PC-9 (cell line): Measurements from ENCODE around the gene EFCAB7. TPM values are rescaled to one million over a fixed set of nuclear protein-coding genes. Genes with fewer than 3 reads are reported as not detected.

Experiments used
- BruUV-seq: library from RNA; stranded (reverse); fragments of 400-500 nt; replicated peaks from 2 replicates; lab custom pipeline; 2021; lab: Mats Ljungman, UMichigan
- CTCF ChIA-PET: fragments of 300-600 bp; sonication (Branson Sonifier 250); formaldehyde crosslinking; loops from one replicate; lab custom pipeline; 2022; ENCODE audit warnings: antibody characterized with exemption; lab: Charles Lee
- POLR2A ChIA-PET: fragments of 300-600 bp; sonication (Branson Sonifier 250); formaldehyde crosslinking; loops from one replicate; lab custom pipeline; 2022; ENCODE audit warnings: antibody characterized with exemption; ENCODE audit not compliant: unreplicated experiment; lab: Charles Lee
- DNase-seq, 2 experiments: peaks; one replicate each; pipeline versions ENCODE4 v3.0.0 to v3.0.0-alpha.2; 2015 to 2022; ENCODE audit warnings: mixed read lengths in 1 of 2
- H2AFZ ChIP-seq: fragments of 200-600 bp; sonication (generic); 2 replicates; pipeline ENCODE4 v1.8.1; 2017; ENCODE audit warnings: antibody characterized with exemption
- H3F3A ChIP-seq: fragments of 200-600 bp; sonication (generic); 2 replicates; pipeline ENCODE4 v1.8.1; 2017; ENCODE audit warnings: antibody characterized with exemption, mild to moderate bottlenecking, low read depth; ENCODE audit not compliant: insufficient read depth
- H3K27ac ChIP-seq: fragments of 200-600 bp; sonication (generic); 2 replicates; pipeline ENCODE4 v1.6.1; 2016; ENCODE audit warnings: mixed run types
- H3K27me3 ChIP-seq: fragments of 200-600 bp; sonication (generic); 2 replicates; pipeline ENCODE4 v1.6.1; 2016; ENCODE audit warnings: low read depth, mixed run types; ENCODE audit not compliant: insufficient read depth
- H3K36me3 ChIP-seq: fragments of 200-600 bp; sonication (generic); 2 replicates; pipeline ENCODE4 v1.6.1; 2016; ENCODE audit warnings: low read depth, mixed run types
- H3K4me1 ChIP-seq: fragments of 200-600 bp; sonication (generic); replicated peaks from 2 replicates; pipeline ENCODE4 v1.6.1; 2016; ENCODE audit warnings: mixed run types; ENCODE audit not compliant: insufficient read depth
- H3K4me2 ChIP-seq: fragments of 200-600 bp; sonication (generic); 2 replicates; pipeline ENCODE4 v1.6.1; 2017; ENCODE audit warnings: mixed run types
- H3K4me3 ChIP-seq: fragments of 200-600 bp; sonication (generic); 2 replicates; pipeline ENCODE4 v1.6.1; 2016; ENCODE audit warnings: mixed run types
- H3K79me2 ChIP-seq: fragments of 200-600 bp; sonication (generic); 2 replicates; pipeline ENCODE4 v1.6.1; 2017; ENCODE audit warnings: low read depth, mixed run types
- H3K9me2 ChIP-seq: fragments of 200-600 bp; sonication (generic); 2 replicates; pipeline ENCODE4 v1.8.1; 2017; ENCODE audit warnings: mild to moderate bottlenecking; ENCODE audit not compliant: insufficient read depth
- H3K9me3 ChIP-seq: fragments of 200-600 bp; sonication (generic); 2 replicates; pipeline ENCODE4 v1.8.1; 2016; ENCODE audit warnings: low read depth; ENCODE audit not compliant: insufficient read depth
- H4K20me1 ChIP-seq: fragments of 200-600 bp; sonication (generic); 2 replicates; pipeline ENCODE4 v1.8.1; 2017; ENCODE audit not compliant: insufficient read depth
- CTCF ChIP-seq: fragments of 200-600 bp; sonication (generic); conservative IDR thresholded peaks from 2 replicates; pipeline ENCODE4 v1.6.1; 2017; ENCODE audit warnings: mixed run types, antibody characterized with exemption, mild to moderate bottlenecking, moderate library complexity
- EZH2 ChIP-seq: fragments of 200-600 bp; sonication (generic); IDR thresholded peaks from 2 replicates; pipeline ENCODE4 v1.8.0; 2017; ENCODE audit warnings: antibody characterized with exemption, low read depth
- intact Hi-C: fragments of 100-400 bp; cut with micrococcal nuclease; formaldehyde crosslinking; loops from one replicate; pipeline ENCODE4 v1.10.0; 2022; ENCODE audit not compliant: unreplicated experiment
- total RNA-seq: library from RNA; stranded (reverse); gene quantifications from 2 replicates; pipeline ENCODE4 v1.2.3, GENCODE V29; 2021

The EFCAB7 gene
- total RNA-seq, 1 experiment from 2014 or later: 11.2 TPM

GRCh38 chr1:63615768-63616420 lies 92.6 kb downstream of the EFCAB7 start:
- H4K20me1 ChIP-seq: no peaks in the 10 kb centered on the region
- no peak overlapping the region for H3K4me2 ChIP-seq
- DNase-seq: peak; percentile 61 to 63
- H3K36me3 ChIP-seq: 0 out of 2 replicates have a peak, but pooled peaks cover 7% of the 10 kb centered on the region
- no peak for TF ChIP-seq EZH2
- TF ChIP-seq CTCF: peak; percentile 91
- peaks cover 38% of the 10 kb centered on the region for H3K4me1 ChIP-seq
- H3F3A ChIP-seq: peaks cover 29% of the 10 kb centered on the region; the same call in 1 of the 2 replicates
- CTCF ChIA-PET: interaction anchor here (0.6 to 2.2 kb wide), 2 partner anchors 59 to 521 kb away, joined by 6 to 7 read pairs; no protein-coding TSS in a partner anchor
- H2AFZ ChIP-seq: no peak overlapping the region
- no peak overlapping the region for H3K27ac ChIP-seq
- POLR2A ChIA-PET: interaction anchor here (0.6 to 0.7 kb wide), 2 partner anchors 21 to 22 kb away, joined by 4 read pairs; no protein-coding TSS in a partner anchor
- no peak overlapping the region for H3K4me3 ChIP-seq
- intact Hi-C loops: loop anchor here (1.0 to 5.0 kb wide), 7 partner anchors 47 to 1206 kb away; no protein-coding TSS in a partner anchor
- no TSS peak for BruUV-seq
- H3K79me2 ChIP-seq: peaks cover 29% of the 10 kb centered on the region
- no peaks in the 10 kb centered on the region for H3K9me2 ChIP-seq
- H3K27me3 ChIP-seq: no peaks in the 10 kb centered on the region
- no peaks in the 10 kb centered on the region for H3K9me3 ChIP-seq

GRCh38 chr1:63617450-63617849 lies 94.1 kb downstream of the EFCAB7 start:
- Histone ChIP-seq H3K9me3 (no peaks in the 10 kb centered on the region), H4K20me1 (no peaks in the 10 kb centered on the region), H3K27me3 (no peaks in the 10 kb centered on the region), H3K79me2 (peaks cover 33% of the 10 kb centered on the region), H3F3A (peaks cover 17% of the 10 kb centered on the region; the same call in 1 of the 2 replicates), H3K4me2 (peak overlapping the region; percentile 8; the same call in 1 of the 2 replicates), H3K4me3 (no peak overlapping the region), H3K9me2 (no peaks in the 10 kb centered on the region), H3K36me3 (0 out of 2 replicates have a peak, but pooled peaks cover 7% of the 10 kb centered on the region), H3K4me1 (peaks cover 24% of the 10 kb centered on the region), H3K27ac (peak overlapping the region; percentile 43), H2AFZ (no peak overlapping the region)
- no peak for TF ChIP-seq EZH2
- no peak for TF ChIP-seq CTCF
- ChIA-PET POLR2A (no interaction called here), CTCF (interaction anchor here (1.1 to 2.2 kb wide), 2 partner anchors 57 to 74 kb away, joined by 6 to 7 read pairs; no protein-coding TSS in a partner anchor)
- DNase-seq: no peak
- BruUV-seq: no TSS peak
- intact Hi-C loops: loop anchor here (2.0 to 5.0 kb wide), 5 partner anchors 45 to 1205 kb away; no protein-coding TSS in a partner anchor

GRCh38 chr1:63618011-63618410 lies 94.7 kb downstream of the EFCAB7 start:
- Histone ChIP-seq H3K9me3 (no peaks in the 10 kb centered on the region), H3K79me2 (peaks cover 35% of the 10 kb centered on the region), H4K20me1 (no peaks in the 10 kb centered on the region), H3F3A (peaks cover 12% of the 10 kb centered on the region; the same call in 1 of the 2 replicates), H3K9me2 (no peaks in the 10 kb centered on the region), H3K4me1 (peaks cover 18% of the 10 kb centered on the region), H2AFZ (no peak overlapping the region), H3K4me3 (no peak overlapping the region), H3K27ac (peak overlapping the region; percentile 43), H3K36me3 (0 out of 2 replicates have a peak, but pooled peaks cover 7% of the 10 kb centered on the region), H3K27me3 (no peaks in the 10 kb centered on the region), H3K4me2 (peak overlapping the region; percentile 8; the same call in 1 of the 2 replicates)
- intact Hi-C loops: loop anchor here (5.0 kb wide), 3 partner anchors 74 to 1204 kb away; no protein-coding TSS in a partner anchor
- TF ChIP-seq CTCF (no peak), EZH2 (no peak)
- ChIA-PET POLR2A (no interaction called here), CTCF (interaction anchor here (1.1 to 2.2 kb wide), 2 partner anchors 56 to 74 kb away, joined by 6 to 7 read pairs; no protein-coding TSS in a partner anchor)
- no TSS peak for BruUV-seq
- DNase-seq: peak in 1 of 2 experiments; percentile 46
